ENCODE results near the gene KCNK1.

DNA sequence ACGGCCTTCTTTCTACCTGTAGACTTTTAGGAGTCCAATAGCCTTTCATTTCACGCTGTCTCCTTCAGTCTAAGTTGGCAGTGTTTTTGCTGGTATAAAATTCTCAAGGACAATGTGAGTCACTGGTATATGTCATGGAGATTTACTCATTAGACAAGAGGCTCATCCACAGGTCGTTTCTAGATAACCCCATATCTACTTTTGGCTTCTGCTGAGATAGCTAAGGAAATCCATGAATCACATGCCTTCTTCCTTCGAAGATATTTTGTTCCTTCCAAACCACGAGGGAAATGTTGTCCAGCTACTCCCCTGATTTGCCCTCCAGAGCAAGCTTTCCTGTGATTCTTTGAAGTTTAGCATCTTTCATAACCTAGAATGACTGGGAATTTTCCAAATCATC, 38.5 kb upstream of the KCNK1 start:
- TF ChIP-seq, protein P1, sequence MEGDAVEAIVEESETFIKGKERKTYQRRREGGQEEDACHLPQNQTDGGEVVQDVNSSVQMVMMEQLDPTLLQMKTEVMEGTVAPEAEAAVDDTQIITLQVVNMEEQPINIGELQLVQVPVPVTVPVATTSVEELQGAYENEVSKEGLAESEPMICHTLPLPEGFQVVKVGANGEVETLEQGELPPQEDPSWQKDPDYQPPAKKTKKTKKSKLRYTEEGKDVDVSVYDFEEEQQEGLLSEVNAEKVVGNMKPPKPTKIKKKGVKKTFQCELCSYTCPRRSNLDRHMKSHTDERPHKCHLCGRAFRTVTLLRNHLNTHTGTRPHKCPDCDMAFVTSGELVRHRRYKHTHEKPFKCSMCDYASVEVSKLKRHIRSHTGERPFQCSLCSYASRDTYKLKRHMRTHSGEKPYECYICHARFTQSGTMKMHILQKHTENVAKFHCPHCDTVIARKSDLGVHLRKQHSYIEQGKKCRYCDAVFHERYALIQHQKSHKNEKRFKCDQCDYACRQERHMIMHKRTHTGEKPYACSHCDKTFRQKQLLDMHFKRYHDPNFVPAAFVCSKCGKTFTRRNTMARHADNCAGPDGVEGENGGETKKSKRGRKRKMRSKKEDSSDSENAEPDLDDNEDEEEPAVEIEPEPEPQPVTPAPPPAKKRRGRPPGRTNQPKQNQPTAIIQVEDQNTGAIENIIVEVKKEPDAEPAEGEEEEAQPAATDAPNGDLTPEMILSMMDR (IDR thresholded peaks at IDR 0.05): no peak
- TF ChIP-seq, protein P2, sequence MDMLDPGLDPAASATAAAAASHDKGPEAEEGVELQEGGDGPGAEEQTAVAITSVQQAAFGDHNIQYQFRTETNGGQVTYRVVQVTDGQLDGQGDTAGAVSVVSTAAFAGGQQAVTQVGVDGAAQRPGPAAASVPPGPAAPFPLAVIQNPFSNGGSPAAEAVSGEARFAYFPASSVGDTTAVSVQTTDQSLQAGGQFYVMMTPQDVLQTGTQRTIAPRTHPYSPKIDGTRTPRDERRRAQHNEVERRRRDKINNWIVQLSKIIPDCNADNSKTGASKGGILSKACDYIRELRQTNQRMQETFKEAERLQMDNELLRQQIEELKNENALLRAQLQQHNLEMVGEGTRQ (IDR thresholded peaks at IDR 0.05; ENCODE audit: borderline replicate concordance, low read depth, low read length): no peak
- TF ChIP-seq RAD21 (IDR thresholded peaks at IDR 0.05; ENCODE audit: low read length): no peak
- no peak for TF ChIP-seq RCOR1 (IDR thresholded peaks at IDR 0.05; ENCODE audit: low read length)
